ENCODE results near the gene TNN. TPM values are rescaled to one million over a fixed set of nuclear protein-coding genes. Genes with fewer than 3 reads are reported as not detected.

The TNN gene
- total RNA-seq, 1 experiment from 2014 or later = 0.11 TPM

- no peaks in the 10 kb centered on the region for H3K79me2 ChIP-seq (ENCODE audit: insufficient read depth, low read length)
- no peak overlapping the region for H3K9ac ChIP-seq (ENCODE audit: extremely low read depth, insufficient read length, low read length)
- H2BK15ac ChIP-seq (ENCODE audit: low read depth, low read length) = no peak overlapping the region
- H2BK20ac ChIP-seq (ENCODE audit: low read depth, low read length, poor library complexity, severe bottlenecking) = no peak overlapping the region
- Mint-ChIP-seq H3K4me1 (peaks cover 8 to 13% of the 10 kb centered on the region in 2 experiments), H3K4me3 (no peak overlapping the region), H3K27me3 (ENCODE audit: low read depth) (peaks cover 1% of the 10 kb centered on the region; the same call in 1 of the 2 replicates), H3K9me3 (no peaks in the 10 kb centered on the region), H3K36me3 (ENCODE audit: insufficient read depth in 1 of 3, low read depth in 3 of 3) (no peaks in the 10 kb centered on the region), H3K27ac (no peak overlapping the region)
- no peaks in the 10 kb centered on the region for H3K9me3 ChIP-seq (ENCODE audit: control insufficient read depth, low read depth, low read length)
- H2BK5ac ChIP-seq (ENCODE audit: insufficient read length, low read length) = no peak overlapping the region
- no peaks in the 10 kb centered on the region for H3K79me1 ChIP-seq (ENCODE audit: insufficient read depth, low read depth, low read length, poor library complexity, severe bottlenecking)
- DNase-seq = no peak
- no peak overlapping the region for H3T11ph ChIP-seq (ENCODE audit: low read length)
- H3K23me2 ChIP-seq (ENCODE audit: insufficient read length, low read depth, low read length, poor library complexity, severe bottlenecking) = no peaks in the 10 kb centered on the region
- no peak overlapping the region for H3K4me2 ChIP-seq (ENCODE audit: insufficient read depth, insufficient read length, low read length)
- H4K5ac ChIP-seq (ENCODE audit: insufficient read length, low read depth, low read length) = no peak overlapping the region
- H3K56ac ChIP-seq (ENCODE audit: insufficient read length, low read depth, low read length) = no peak overlapping the region
- H4K20me1 ChIP-seq (ENCODE audit: control insufficient read depth, insufficient read depth, insufficient read length) = no peaks in the 10 kb centered on the region
- no peak overlapping the region for H3K23ac ChIP-seq (ENCODE audit: insufficient read length, low read depth, low read length)
- no peaks in the 10 kb centered on the region for H3K27me3 ChIP-seq (ENCODE audit: insufficient read depth, low read length)
- no peak overlapping the region for H2AFZ ChIP-seq (ENCODE audit: low read length)
- H3K4me1 ChIP-seq (ENCODE audit: insufficient read depth, low read length) = peaks cover 3% of the 10 kb centered on the region
- H3K14ac ChIP-seq (ENCODE audit: insufficient read depth, low read length) = no peak overlapping the region
- H2BK120ac ChIP-seq (ENCODE audit: low read depth, low read length, poor library complexity, severe bottlenecking) = no peak overlapping the region
- H3K27ac ChIP-seq (ENCODE audit: insufficient read length, low read depth, low read length) = no peak overlapping the region
- H2BK12ac ChIP-seq (ENCODE audit: insufficient read length, low read depth, low read length) = no peak overlapping the region
- no peak overlapping the region for H4K91ac ChIP-seq (ENCODE audit: insufficient read length, low read depth, low read length)
- H2AK5ac ChIP-seq (ENCODE audit: insufficient read length, low read length) = no peak overlapping the region
- WGBS (ENCODE audit: extremely low coverage, insufficient read length, low lambda C conversion rate) = no CpG with 5 or more reads among the region's 3 CpGs
- no peak for TF ChIP-seq CTCF (conservative IDR thresholded peaks at IDR 0.05)
- H3K18ac ChIP-seq (ENCODE audit: insufficient read length, low read depth, low read length) = no peak overlapping the region
- no peak overlapping the region for H4K8ac ChIP-seq (replicated peaks; ENCODE audit: insufficient read length, low read depth, low read length)
- H3K4ac ChIP-seq (ENCODE audit: low read depth, low read length) = no peak overlapping the region
Measured at GRCh38 chr1:175088525-175088951, 20.9 kb downstream of the TNN start.
